Stimulated activated CD4-positive, alpha-beta T cell treated with anti-CD3 and anti-CD28 coated beads, Interleukin-12 subunit alpha, Interleukin-12 subunit beta, amount 100 ng/mL, for 4 hours (primary cell): ENCODE results near the gene C2orf42.
"Not testable (repeated sequence)": the region's sequence is repeated elsewhere in the genome, so short reads cannot be mapped to it uniquely, and the experiment has no call there.

Experiments
- DNase-seq: peaks from one replicate; pipeline ENCODE4 v3.0.0-alpha.2; 2020

C2orf42 gene

DNA sequence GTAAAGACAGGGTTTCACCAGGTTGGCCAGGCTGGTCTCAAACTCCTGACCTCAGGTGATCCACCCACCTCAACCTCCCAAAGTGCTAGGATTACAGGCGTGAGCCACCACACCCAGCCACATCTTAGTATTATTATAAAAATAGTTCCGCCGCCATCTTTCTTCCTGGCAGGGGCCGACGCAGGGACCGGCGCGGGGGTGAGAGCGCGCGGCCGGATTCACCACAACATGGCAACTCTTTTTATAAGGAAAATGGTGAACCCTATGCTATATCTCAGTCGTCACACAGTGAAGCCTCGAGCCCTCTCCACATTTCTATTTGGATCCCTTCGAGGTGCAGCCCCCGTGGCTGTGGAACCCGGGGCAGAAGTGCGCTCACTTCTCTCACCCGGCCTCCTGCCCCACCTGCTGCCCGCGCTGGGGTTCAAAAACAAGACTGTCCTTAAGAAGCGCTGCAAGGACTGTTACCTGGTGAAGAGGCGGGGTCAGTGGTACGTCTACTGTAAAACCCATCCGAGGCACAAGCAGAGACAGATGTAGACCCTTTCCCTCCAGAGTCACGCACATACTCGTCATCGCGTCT lies 88.4 kb downstream of the C2orf42 start:
- DNase-seq: not testable (repeated sequence)

DNA sequence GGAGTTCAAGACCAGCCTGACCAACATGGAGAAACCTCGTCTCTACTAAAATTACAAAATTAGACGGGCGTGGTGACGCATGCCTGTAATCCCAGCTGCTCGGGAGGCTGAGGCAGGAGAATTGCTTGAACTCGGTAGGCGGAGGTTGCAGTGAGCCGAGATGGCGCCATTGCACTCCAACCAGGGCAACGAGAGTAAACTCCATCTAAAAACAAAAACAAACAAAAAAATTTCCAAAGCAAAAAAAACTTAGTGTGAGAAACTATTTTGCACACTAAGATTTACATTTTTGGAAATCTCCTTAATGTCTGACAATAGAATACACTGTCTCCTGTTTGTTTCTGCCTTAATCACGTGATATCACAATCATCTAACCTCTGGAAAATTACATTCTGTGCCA lies 89.1 kb downstream of the C2orf42 start:
- DNase-seq: not testable (repeated sequence)

DNA sequence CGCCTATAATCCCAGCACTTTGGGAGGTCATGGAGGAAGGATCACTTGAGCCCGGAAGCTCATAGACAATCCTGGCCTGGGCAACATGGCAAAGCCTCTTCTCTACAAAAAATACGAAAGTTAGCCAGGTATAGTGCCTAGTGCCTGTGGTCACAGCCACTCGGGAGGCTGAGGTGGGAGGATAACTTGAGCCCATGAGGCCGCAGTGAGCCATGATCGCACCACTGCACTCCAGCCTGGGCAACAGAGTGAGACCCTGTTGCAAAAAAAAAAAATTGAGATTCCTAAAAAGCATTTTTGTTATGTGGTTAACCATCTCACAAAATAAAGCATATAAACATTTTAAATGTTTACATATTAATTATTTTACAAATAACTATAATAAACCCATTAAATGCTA lies 89.6 kb downstream of the C2orf42 start:
- no peak for DNase-seq
